Adrenal gland (tissue), 12 donors: ENCODE results near the gene MYEOV. TPM values are rescaled to one million over a fixed set of nuclear protein-coding genes. Genes with fewer than 3 reads are reported as not detected.

Experiments used
- DNase-seq, 7 donors: peaks; one replicate each; pipeline ENCODE4 v3.0.0-alpha.2; 2019 to 2020
- H3K27ac ChIP-seq, 5 donors: fragments of 200-600 bp; sonication (generic) in 4 of 5; 1 replicate in 3 of 5; 2 replicates in 2 of 5; pipeline versions ENCODE4 v1.5.1 to v1.8.0; 2016 to 2020; ENCODE audit warnings: mild to moderate bottlenecking in 1 of 5
- H3K27me3 ChIP-seq: fragments of 200-600 bp; 2 replicates; pipeline ENCODE4 v1.8.0; 2021
- H3K36me3 ChIP-seq, 2 donors: fragments of 200-600 bp; replicated peaks in 1 of 2; 1 replicate in 1 of 2; 2 replicates in 1 of 2; pipeline versions ENCODE4 v1.5.1 to v1.8.0; 2018 to 2022
- H3K4me1 ChIP-seq, 2 donors: fragments of 200-600 bp; replicated peaks in 1 of 2; 1 replicate in 1 of 2; 2 replicates in 1 of 2; pipeline versions ENCODE4 v1.5.1 to v1.8.0; 2018 to 2021
- H3K4me3 ChIP-seq, 4 donors: fragments of 200-600 bp; sonication (generic) in 3 of 4; one replicate each; pipeline ENCODE4 v1.5.1; 2016 to 2018
- H3K9me3 ChIP-seq, 3 donors: fragments of 200-600 bp; sonication (generic) in 1 of 3; replicated peaks in 1 of 3; 1 replicate in 2 of 3; 2 replicates in 1 of 3; pipeline versions ENCODE4 v1.5.1 to v1.8.0; 2016 to 2021
- POLR2A ChIP-seq, 2 donors: fragments of 450-650 bp; IDR thresholded peaks; one replicate each; pipeline ENCODE4 v1.6.1; 2017; ENCODE audit warnings: antibody characterized with exemption in 2 of 2, mild to moderate bottlenecking in 2 of 2, moderate library complexity in 1 of 2
- WGBS, 4 donors: extraction: QIAGEN DNeasy Blood & Tissue Kit in 2 of 4; methylation state at CpG; one replicate each; pipeline versions ENCODE4 v1.1.5 to v1.1.7; 2013 to 2017; 5-methylcytosine and 5-hydroxymethylcytosine counted together
- intact Hi-C, 2 donors: fragments of 100-400 bp; cut with DNase I; formaldehyde crosslinking; loops; one replicate each; pipeline versions ENCODE4 v1.14.1 to v1.15.0; 2022 to 2023
- polyA plus RNA-seq, 3 donors: library from polyadenylated mRNA; stranded (reverse); fragments of 200-250 nt in 2 of 3; fragments of 350-450 nt in 1 of 3; fragmentation: Illumina TruSeq in 1 of 3; extraction: RNeasy Lipid Tissue Mini Kit (QIAGEN cat#74804) in 1 of 3; gene quantifications; one replicate each; pipeline ENCODE4 v1.2.3, GENCODE V29; 2013 to 2014
- total RNA-seq, 9 donors: library from RNA; depleted of rRNA in 4 of 9; stranded (reverse); fragments of >200 nt in 4 of 9; fragments of 120-200 nt in 1 of 9; fragmentation: NEBNext Ultra II Directional in 1 of 9; extraction: Animal tissue kit (Norgen Biotek cat#: 25700) in 1 of 9; gene quantifications; one replicate each; pipeline versions ENCODE4 v1.1.0 to v1.2.4, GENCODE V29; 2013 to 2023
- TF ChIP-seq, protein P1 (sequence below), 6 experiments: fragments of 450-650 bp in 4 of 6; fragments of 200-600 bp in 2 of 6; sonication (generic) in 1 of 6; IDR thresholded peaks; 1 replicate in 5 of 6; 2 replicates in 1 of 6; pipeline versions ENCODE4 v1.5.1 to v1.8.0; 2016 to 2021; ENCODE audit warnings: antibody characterized with exemption in 6 of 6, mild to moderate bottlenecking in 2 of 6, moderate library complexity in 1 of 6
- donor health status: healthy with polysubstance abuse.
- donor health status: Bipolar disorder and iron deficiency.
- donor health status: DM: yes; HTN: yes; CAD: no.
- donor health status: DM: no; HTN: no; CAD: no.
- donor health status: DM: no; HTN: no; CAD: no.
- donor health status: DM: yes; HTN: yes; CAD: no.

The MYEOV gene
- total and polyA plus RNA-seq, 12 donors: 0.06 to 1.6 (median 0.32) TPM; not detected in 3

DNA sequence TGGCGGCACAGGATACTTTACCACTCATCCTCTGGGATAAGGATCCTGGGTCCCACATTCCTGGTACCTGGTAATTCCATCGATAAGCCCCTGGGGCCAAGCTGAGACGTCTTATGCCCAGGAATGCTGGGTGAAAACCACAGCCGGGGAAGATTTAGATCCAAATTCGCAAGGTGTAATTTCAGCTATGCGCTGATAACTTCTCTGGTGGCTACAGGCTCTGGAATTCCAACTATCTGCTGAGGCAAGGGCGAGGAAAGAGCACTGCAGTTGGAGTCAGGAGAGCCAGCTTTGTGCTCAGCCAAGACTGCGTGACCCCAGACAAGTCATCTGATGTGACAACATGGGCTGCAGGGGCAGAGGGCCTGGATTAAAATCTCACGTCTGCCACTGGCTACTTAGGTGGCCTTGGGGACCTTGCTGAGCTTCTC lies 9.9 kb upstream of the MYEOV start:
- no peak for DNase-seq
- Histone ChIP-seq H3K4me3 (no peak overlapping the region), H3K27ac (no peak overlapping the region), H3K36me3 (no peaks in the 10 kb centered on the region), H3K9me3 (no peaks in the 10 kb centered on the region), H3K4me1 (no peaks in the 10 kb centered on the region), H3K27me3 (no peaks in the 10 kb centered on the region)
- intact Hi-C loops: no loop called here
- WGBS, 4 donors: 83 to 92% (median 91%) methylated on average over 6 to 9 of the region's 9 CpGs
- TF ChIP-seq, protein P1, sequence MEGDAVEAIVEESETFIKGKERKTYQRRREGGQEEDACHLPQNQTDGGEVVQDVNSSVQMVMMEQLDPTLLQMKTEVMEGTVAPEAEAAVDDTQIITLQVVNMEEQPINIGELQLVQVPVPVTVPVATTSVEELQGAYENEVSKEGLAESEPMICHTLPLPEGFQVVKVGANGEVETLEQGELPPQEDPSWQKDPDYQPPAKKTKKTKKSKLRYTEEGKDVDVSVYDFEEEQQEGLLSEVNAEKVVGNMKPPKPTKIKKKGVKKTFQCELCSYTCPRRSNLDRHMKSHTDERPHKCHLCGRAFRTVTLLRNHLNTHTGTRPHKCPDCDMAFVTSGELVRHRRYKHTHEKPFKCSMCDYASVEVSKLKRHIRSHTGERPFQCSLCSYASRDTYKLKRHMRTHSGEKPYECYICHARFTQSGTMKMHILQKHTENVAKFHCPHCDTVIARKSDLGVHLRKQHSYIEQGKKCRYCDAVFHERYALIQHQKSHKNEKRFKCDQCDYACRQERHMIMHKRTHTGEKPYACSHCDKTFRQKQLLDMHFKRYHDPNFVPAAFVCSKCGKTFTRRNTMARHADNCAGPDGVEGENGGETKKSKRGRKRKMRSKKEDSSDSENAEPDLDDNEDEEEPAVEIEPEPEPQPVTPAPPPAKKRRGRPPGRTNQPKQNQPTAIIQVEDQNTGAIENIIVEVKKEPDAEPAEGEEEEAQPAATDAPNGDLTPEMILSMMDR (IDR thresholded peaks at IDR 0.05): no peak
- TF ChIP-seq POLR2A (IDR thresholded peaks at IDR 0.05): no peak

DNA sequence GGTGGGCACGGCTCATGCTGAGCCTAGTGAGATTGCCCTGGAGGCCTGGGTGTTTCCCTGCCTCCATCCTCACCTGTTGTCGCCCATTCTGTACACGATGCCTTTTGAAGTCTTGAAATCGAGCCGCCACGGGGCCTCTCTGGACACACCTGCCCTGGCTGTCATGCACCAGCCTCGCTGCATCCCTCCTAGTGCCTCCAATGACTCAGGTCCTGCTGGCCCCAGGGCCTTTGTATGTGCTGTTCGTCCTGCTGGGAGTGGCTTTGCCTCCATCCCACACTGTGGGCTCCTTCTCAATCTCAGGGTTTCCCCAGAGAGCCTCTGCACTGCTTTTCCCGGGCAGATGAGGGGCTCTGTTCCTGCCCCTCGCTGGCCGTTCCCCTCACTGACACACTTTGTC lies 8.9 kb upstream of the MYEOV start:
- no peaks in the 10 kb centered on the region for H3K9me3 ChIP-seq
- no peaks in the 10 kb centered on the region for H3K27me3 ChIP-seq
- no peak overlapping the region for H3K27ac ChIP-seq
- no peaks in the 10 kb centered on the region for H3K36me3 ChIP-seq
- no peaks in the 10 kb centered on the region for H3K4me1 ChIP-seq
- WGBS, 4 donors: 94 to 97% (median 96%) methylated on average over 11 of the region's 11 CpGs
- no peak for TF ChIP-seq POLR2A (IDR thresholded peaks at IDR 0.05)
- TF ChIP-seq, protein P1 (IDR thresholded peaks at IDR 0.05): no peak
- intact Hi-C loops: no loop called here
- no peak for DNase-seq
- H3K4me3 ChIP-seq: no peak overlapping the region

DNA sequence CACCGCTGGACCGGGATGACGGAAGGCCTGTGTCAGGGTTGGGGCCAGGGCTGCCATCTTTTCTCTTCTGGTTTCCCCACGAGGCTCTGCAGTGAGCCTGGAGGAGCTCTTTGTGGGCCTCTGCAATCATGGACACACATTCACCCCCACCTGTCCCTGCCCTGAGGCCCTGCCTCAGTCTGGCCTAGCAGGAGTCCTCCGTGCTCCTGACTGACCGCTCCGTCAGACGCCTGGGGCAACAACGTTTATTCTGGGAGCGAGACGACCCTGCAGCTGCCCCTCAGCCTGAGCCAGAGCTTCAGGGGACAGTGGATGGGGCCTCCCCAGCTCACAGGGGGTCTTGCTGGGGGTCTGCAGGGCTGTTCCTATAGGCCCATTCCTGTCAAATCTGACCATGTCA lies 8.2 kb upstream of the MYEOV start:
- 85 to 92% (median 89%) methylated on average over 4 to 11 of the region's 11 CpGs for WGBS, 4 donors
- DNase-seq: no peak
- intact Hi-C loops: no loop called here

DNA sequence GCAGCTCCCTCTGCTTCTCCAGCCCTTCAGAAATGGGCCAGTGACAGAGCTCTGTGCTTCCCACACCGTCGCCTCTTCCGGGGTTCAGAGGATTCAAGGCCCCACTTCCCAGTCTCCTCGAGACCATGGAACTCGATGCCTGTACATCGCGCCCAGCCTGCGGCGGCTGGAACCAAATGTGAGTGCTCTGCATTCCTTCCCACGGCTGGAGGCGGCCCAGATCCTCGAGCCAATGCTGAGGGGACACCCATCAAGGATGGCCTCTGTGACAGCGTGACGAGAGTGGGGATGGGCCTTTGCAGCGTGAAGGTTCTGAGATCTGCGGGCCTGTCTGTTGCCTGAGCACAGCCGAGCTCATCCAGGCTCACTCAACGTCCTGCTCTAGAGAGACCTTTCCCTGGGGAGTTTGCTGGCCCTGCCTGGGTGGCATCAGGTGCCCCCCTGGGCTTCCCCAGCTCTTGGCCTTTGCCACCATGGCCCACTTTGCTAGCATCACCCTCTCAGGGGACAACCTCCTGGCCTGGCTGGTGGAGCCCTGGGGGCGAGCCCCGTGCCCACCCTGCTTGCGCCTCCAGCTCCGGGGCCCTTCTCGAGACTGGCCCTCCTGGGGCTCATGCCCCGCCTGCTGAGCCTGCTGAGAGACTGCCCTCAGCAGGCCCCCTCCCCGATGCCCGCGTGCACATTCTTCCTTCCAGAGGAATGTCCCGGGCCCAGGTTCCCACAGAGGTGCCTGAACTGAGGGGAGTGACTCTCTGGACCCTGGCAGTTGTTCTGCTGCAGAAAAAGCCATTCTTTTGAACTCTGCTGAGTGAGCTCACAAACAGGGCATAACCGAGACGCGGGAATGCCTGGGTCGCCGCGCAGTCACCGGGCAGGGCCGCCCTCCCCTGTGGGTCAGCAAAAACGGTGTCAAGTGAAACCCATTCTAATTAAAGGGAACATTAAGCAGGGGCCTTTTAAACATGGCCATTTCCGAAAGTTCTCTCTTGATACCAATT lies 7.3 kb upstream of the MYEOV start:
- Histone ChIP-seq H3K4me1 (no peaks in the 10 kb centered on the region), H3K36me3 (no peaks in the 10 kb centered on the region), H3K4me3 (no peak overlapping the region), H3K27me3 (no peaks in the 10 kb centered on the region), H3K9me3 (no peaks in the 10 kb centered on the region), H3K27ac (no peak overlapping the region)
- no peak for DNase-seq
- TF ChIP-seq POLR2A (IDR thresholded peaks at IDR 0.05): no peak
- TF ChIP-seq, protein P1 (IDR thresholded peaks at IDR 0.05): no peak
- WGBS, 4 donors: 83 to 89% (median 83%) methylated on average over 20 to 38 of the region's 38 CpGs
- intact Hi-C loops: no loop called here

More for the DNA sequence above, 8.2 kb upstream of the MYEOV start:
- no peak for TF ChIP-seq POLR2A (IDR thresholded peaks at IDR 0.05)
- TF ChIP-seq, protein P1 (IDR thresholded peaks at IDR 0.05): no peak
- H3K4me3 ChIP-seq: no peak overlapping the region
- no peaks in the 10 kb centered on the region for H3K36me3 ChIP-seq
- no peak overlapping the region for H3K27ac ChIP-seq
- H3K4me1 ChIP-seq: no peaks in the 10 kb centered on the region
- no peaks in the 10 kb centered on the region for H3K9me3 ChIP-seq
- H3K27me3 ChIP-seq: no peaks in the 10 kb centered on the region
